GM12874 (cell line): ENCODE data around the gene SUCO.

ENCODE experiments used
- TF ChIP-seq, protein P1 (sequence below): IDR thresholded peaks from 2 replicates; pipeline ENCODE4 v1.5.1; 2011; ENCODE audit warnings: low read depth, mild to moderate bottlenecking, control low read depth, low read length, moderate library complexity; ENCODE audit not compliant: insufficient read depth

Gene SUCO

DNA sequence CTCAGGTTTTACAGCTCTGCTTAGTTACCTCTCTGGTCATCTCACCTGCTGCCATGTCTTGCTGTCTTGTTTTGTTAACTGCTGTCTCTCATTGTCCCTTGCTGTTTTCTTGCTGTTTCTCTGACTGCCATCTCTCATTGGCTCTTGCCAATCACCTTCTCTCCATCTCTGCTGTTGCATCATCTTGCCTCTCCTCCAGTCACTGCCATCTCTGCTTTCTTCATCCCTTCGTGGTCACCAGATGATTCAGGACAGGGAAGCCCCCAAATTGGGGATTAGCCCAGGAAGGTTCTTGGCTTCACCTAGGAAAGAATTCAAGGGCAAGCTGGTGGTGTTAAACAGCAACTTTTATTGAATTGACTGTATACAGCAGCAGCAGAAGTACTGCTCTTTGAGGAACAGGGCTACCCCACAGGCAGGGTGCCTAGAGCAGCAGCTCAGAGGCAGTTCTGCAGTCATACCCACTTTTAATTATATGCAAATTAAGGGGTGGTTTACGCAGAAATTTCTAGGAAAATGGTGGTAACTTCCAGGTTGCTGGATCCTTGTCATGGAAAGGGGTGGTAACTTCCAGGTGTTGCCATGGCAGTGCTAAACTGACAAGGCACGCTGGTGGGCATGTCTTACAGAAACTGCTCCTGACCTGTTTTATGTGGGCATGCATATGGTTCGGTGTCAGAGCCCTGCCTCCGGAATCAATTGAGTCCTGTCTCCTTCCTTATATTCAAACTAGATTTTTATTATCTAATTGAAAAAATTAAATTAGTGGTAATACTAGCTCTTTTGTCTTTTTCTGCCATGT is 33.4 kb downstream of the SUCO start:
- TF ChIP-seq, protein P1, sequence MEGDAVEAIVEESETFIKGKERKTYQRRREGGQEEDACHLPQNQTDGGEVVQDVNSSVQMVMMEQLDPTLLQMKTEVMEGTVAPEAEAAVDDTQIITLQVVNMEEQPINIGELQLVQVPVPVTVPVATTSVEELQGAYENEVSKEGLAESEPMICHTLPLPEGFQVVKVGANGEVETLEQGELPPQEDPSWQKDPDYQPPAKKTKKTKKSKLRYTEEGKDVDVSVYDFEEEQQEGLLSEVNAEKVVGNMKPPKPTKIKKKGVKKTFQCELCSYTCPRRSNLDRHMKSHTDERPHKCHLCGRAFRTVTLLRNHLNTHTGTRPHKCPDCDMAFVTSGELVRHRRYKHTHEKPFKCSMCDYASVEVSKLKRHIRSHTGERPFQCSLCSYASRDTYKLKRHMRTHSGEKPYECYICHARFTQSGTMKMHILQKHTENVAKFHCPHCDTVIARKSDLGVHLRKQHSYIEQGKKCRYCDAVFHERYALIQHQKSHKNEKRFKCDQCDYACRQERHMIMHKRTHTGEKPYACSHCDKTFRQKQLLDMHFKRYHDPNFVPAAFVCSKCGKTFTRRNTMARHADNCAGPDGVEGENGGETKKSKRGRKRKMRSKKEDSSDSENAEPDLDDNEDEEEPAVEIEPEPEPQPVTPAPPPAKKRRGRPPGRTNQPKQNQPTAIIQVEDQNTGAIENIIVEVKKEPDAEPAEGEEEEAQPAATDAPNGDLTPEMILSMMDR = no peak

DNA sequence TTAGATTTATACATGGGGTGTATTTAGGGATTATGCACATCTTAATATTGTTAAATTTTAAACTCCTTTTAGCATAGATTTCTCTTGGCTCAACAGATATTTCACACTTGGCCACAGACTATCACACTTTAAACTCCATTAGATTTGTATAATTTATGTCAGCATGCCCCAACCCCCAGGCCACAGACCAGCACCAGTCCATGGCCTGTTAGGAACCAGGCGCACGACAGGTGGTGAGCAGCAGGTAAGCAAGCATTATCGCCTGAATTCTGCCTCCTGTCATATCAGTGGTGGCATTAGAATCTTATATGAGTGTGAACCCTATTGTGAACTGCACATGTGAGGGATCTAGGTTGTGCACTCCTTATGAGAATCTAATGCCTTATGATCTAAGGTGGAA is 34.8 kb downstream of the SUCO start:
- TF ChIP-seq, protein P1 = no peak

DNA sequence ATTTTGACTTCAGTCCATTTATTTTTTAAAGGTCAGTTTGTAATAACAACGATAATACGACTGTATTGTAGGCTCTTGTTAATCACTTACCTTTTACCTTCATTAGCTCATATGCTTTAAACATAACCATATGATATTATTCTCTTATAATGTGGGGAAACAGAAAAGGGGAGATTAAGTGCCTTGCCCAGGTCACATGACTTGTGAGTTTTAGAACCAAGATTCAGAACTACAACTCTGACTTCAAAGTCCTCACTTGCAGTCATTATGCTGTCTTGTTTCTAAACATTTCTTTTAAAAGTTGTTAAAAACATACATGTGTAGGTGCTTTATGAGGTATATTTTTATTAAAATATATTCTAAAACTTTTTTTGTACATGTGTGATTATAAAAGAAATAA is 41.1 kb downstream of the SUCO start:
- TF ChIP-seq, protein P1 = no peak

DNA sequence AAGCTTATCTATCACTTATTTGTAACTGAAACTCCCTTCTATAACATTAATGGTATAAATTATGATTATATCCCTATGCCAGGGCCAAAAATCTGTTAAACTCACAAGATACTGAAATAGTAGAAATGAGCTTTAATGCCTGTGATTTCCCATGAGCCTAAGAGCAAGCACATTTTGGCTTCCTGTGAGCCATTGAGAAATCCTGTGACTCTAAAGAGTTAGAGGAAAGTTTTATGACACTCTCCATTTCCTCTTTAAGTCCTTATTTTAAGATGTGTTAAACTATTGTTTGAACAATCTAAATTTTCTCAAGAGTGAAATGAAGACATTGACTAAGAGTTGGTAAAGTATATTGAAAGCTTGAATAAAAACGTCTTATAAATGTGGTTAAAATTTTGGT is 45.6 kb downstream of the SUCO start:
- TF ChIP-seq, protein P1 = no peak

DNA sequence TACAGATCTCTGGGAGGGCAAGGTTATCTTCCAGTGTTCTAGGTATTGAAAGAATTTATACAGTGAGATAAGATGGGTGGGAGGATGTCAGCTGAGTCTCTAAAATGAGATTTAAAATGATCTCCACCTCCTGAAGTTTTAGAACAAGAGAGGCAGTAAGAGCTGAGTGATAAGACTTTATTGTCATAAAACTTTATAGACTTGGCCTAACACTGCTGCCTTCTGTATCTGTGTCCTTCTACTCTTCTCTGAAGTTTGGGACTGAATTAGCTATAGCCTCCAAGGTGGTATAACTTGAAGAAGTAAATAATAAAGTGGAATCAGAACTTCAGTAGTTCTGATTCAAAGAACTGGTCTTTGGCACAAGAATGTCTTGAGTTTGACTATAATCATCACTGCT is 48.3 kb downstream of the SUCO start:
- TF ChIP-seq, protein P1 = no peak

DNA sequence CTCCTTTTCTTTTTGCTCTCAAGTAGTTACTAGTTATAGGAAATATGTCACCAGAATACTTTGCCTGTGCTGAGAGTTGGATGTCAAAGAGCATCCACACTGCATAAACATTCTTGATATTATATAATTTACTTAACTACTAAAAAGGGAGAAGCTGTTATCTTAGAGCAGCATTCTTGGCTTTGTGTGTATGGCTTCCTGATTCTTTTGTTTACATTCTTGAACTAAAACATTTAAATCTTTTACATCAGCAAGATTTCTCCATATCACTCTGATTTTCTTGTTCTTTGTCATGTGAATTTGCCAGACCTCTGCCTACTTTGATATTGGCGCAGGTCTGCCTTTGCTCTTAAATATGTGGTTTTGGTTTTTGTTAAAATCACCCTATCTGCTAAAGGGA is 48.8 kb downstream of the SUCO start:
- TF ChIP-seq, protein P1 = no peak

DNA sequence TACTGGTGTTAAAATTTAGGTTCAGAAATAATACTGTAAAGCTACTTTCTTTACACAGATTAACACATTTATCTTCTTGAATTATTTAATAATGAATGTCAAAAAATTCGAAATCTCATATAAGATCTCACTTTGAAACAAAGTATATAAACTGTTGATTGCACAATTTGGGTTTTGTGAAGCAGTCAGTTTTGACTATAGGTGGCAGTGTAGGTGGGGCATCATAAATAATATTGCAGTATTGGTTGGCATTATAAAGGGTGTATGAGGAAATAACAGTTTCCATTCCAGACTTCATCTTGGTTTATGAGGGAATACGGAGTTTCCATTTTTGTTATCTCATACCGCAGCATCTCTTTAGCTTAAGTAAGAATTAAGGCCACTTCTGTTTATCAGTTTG is 49.9 kb downstream of the SUCO start:
- TF ChIP-seq, protein P1 = no peak

DNA sequence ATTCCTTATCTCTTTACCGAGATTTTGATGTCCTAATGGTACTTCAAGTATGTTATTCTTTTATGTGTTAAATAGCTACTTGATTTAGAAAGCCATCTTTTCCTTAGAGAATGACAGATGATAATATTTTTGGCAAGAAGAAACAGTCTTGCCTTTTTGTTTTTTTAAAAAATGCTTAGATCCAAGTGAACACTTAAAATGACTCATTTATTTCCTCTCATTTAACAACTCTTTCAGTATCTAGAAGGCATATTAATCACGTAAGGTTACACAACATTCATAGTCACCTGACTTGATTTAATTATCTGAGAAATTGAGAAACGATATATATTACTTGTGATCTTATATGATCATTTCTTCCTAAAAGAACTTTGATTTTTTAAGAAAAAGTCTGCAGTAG is 52.4 kb downstream of the SUCO start:
- TF ChIP-seq, protein P1 = no peak
